Daoy (cell line): ENCODE data around the gene TIGD1. TPM values are rescaled to one million over a fixed set of nuclear protein-coding genes. Genes with fewer than 3 reads are reported as not detected.
A peak's percentile ranks its signal among the peaks of the same experiment; 100 is the strongest.

Experiments used
- DNase-seq: peaks from one replicate; pipeline ENCODE4 v3.0.0-alpha.2; 2015; ENCODE audit warnings: low read depth
- total RNA-seq: library from RNA; depleted of rRNA; stranded (reverse); fragments of >200 nt; shearing (Covaris generic); gene quantifications from 2 replicates; pipeline ENCODE4 v1.2.3, GENCODE V29; 2014; rRNA removed

Gene TIGD1
- 5.4 and 8.4 TPM in 2 replicates for total RNA-seq

DNA sequence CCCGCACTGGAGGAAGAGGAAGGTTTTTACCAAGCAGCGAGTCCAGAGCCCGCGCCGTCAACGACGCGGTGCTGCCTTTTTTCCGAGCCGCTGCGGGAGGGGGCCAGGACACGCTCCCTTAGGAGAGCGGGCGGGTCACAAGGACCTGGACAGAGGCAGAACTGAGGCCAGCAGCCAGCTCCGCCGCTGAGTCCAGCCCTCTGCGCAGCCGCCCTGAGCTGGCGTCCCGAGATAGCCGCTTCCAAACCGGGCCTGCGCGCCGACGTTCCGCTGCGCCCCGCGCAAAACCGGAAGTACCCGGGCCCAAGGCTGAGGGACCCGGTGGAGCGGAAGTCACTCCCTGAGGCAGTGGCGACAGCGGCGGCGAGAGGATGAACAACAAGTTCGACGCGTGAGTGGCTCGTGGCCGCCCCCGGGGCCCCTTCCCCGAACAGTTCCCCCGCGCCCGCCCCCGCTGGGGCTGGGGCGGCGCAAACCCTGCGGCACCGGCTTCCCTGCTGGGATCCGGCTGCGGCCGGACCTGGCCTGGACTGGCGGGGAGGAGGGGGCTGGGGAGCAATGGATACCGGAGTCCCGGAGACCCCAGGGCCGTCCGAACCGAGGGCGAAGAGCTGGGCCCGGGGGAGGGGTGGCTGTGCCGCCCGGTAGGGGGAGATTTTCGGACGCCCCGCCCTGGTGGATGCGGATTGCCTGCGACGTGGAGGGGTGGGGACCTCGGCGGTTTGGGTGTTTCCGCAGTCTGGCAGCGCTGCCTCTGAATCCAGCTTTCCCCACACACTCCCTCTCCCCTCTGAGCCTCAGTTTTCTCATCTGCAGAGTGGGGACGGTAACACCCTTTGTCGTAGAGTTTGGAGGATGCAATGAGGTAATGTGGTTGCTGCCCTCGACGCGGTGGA is at the start of gene TIGD1, which contains the start of gene EIF4E2:
Gene TIGD1, minus strand, starts transcription at position 204 of the 896 bp plus-strand sequence. CDS start 675 bp downstream, outside the sequence.
Gene EIF4E2, plus strand, starts transcription at position 336 of the 896 bp plus-strand sequence. Its CDS starts 36 bp downstream, at position 372.
- peak; percentile 94 for DNase-seq

DNA sequence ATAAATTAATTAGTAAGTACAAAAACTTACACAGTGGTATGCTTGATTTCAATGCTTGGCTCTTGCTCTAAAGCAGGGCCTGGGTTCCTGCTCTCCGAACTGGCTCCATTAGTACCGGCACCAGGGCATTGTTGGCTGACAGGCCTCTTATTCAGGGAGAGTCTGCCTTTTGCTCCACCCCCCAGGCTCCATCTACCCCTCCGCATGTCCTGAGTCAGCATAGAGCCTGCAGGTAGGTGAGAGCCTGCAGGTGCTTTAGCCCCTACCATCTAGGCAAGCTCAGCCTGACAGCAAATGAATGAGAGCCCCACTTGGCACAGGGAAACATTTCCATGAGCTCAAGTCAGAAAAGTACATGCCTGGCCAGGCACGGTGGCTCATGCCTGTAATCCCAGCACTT is 47.9 kb upstream of the TIGD1 start:
- no peak for DNase-seq

DNA sequence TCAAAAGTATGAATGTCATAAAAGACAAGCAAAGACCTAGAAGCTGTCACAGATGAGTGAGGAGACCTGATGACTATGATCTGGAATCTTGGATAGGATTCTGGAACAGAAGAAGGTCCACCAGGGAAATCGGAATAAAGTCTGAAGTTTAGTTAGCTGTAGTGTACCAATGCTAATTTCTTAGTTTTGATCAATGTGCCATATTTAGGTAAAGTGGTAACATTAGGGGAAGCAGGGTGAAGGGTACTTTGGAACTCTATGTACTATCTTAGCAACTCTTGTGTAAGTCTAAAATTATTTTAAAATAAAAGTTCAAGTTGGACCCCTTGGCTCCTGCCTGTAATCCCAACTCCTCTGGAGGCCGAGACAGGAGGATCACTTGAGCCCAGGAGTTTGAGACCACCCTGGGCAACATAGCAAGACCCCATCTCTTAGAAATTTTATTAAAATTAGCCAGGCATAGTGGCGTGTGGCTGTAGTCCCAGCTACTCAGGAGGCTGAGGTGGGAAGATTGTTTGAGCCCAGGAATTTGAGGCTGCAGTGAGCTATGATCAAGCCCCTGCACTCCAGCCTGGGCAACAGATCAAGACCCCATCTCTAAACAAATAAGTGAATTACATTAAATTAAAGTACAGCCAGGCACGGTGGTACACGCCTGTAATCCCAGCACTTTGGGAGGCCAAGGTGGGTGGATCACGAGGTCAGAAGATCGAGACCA is 47.2 kb upstream of the TIGD1 start:
- DNase-seq: no peak

DNA sequence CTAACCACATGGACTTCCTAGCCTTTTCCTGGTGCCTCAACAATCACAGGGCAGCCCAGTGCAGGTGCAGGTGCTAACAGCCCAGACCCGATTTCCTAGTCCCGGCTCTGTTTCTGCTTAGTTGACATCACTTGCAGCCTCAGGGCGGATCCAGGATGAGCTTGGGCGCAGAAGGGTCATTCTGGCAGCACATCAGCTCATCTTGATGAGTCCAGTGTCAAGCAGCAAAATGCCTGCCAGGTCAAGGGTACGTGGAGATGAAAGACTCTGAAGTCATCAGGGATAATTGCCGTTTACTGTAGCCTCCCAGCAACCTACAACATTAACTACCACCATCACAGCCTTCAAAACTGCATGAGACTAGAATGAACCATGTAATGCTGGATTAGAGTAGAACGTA is 43.6 kb upstream of the TIGD1 start:
- no peak for DNase-seq

DNA sequence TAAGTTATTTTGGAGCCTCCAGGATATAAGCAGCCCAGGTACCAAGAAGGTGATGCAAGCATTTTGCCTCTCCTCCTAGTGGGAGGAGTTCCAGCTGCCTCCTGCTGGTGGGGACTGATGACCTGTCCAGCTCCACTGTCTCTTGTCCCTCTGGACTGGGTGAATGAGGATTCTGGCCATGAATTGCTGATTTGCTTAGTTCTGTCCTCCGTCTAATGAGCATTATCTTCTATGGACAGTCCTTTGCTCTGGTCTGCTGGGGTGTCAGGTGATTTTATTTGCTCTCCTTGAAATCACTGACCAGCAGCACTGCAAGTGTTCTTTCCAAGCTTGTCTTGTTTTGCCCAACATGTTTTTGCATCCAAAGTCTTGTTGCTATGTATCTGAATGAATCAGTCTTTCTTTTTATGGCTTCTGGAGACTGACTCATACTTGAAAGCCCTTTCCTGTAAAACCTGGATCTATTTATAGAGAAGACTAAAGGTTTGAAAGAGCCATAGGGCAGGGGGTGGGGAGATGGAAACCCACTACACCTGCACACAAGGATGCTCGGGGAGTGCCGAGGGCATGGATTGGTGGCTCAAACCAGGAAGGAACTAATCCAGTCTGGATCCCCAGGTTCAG is 42.5 kb upstream of the TIGD1 start:
- DNase-seq: peak; percentile 54

DNA sequence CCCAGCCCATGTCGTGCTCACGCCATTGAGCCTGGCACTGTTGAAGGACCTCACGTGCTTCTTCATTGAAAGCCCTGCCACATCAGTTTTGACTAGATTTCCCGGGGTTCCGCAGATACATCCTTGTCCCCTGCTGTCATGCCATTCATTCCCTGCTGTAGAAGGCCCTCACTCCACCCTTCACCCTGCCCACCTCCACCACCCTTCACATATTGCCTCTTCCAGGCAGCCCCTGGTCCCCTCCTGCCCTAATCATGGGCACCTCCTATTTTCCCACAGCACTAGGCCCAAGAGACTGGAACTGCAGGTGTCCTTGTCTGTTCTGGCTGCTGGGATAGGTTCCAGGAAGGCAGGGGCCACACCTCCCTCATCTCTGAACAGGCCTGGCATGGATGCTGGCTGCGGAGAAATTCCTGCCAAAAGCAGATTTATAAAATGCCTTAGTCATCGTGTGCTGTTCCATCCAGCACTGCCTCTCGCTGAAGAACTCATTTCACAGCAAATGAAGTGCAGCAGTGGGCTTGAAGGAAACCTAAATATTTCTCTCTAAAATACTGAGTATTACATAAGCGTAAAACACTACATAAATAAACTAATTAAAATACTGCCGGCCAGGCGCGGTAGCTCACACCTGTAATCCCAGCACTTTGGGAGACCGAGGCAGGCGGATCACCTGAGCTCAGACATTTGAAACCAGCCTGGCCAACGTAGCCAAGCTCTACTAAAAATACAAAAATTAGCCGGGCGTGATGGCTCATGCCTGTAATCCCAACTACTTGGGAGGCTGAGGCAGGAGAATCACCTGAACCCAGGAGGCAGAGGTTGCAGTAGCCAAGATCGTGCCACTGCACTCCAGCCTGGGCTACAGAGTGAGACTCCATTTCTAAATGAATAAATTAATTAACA is 38.6 kb upstream of the TIGD1 start:
- DNase-seq: peak; percentile 71

DNA sequence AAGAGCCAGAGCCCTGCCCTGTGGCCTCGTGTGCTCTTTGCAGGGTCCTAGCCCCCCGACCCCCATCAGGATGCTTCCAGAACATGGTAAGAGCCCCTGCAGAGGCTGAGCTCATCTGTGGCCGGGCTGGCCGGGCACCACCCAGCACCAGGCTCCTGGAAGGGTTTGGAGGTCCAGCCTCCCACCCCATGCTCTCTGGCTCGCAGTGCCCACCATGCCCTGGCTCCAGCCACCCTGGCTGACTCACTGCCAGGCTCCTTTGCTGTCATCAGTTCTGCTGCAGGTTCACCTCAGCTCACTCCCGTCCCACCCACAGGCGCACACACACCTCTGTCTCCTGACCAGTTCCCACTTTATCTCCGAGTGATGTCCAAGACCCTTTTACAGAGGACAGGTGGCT is 37.7 kb upstream of the TIGD1 start:
- no peak for DNase-seq

DNA sequence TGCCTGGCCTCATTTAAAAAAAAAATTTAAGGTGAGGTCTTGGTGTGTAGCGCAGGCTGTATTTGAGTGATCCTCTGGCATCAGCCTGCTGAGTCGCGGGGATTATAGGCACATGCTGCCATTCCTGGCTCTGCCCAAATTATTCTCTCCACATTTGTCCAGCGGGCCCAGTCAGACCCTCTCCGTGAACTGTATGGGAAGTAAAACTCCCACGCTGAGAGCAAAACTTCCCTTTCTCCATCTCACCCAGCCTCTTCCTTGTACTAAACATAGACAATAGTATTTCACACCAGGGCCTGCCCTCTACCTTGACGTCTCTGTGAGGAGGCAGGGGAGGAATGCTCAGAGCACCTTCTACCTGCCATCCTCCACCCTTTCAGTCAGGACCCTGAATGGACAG is 37.2 kb upstream of the TIGD1 start:
- no peak for DNase-seq

DNA sequence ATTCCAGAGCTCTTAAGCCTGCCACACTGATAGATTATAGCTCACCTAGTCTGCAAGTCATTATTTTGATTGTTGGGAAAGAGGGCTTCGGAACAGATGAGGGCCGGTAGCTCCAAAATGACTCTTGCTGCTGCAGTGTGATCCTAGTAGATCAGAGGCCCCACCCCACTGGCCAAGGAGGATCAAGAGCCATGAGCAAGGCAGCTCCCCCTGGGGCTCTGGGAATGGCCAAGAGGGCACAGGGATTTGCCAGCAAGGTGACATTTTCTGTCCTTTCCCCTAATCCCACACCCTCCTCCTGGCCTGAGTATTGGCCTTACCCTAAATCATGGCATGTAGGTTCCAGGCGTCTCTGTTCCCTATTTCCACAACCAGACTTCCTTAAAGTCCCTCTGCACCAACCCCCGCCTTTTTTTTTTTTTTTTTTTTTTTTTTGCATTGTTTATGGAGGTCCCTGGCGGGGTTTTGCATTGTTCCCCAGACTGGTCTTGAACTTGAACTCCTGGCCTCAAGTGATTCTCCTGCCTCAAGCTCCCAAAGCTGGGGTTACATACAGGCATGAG is 36.7 kb upstream of the TIGD1 start:
- no peak for DNase-seq

DNA sequence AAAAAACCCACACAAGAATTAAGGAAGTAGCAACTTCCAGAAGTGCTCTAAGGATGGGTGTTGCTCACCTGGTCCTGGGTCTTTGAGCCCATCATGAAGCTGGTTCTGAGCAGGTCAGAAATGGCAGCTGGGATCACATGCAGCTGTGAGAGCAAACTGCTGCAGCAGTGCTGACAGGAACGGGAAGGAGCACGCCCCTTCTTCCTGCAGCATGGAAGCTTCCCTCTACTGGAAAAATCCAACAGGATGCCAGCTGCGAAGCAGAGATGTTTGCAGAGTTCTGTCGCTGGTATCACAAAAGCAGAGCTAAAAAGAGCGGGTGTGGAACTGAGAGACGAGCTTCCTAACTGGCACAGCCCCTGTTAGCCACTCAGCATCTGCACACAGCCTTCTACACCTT is 33.9 kb upstream of the TIGD1 start:
- DNase-seq: no peak

DNA sequence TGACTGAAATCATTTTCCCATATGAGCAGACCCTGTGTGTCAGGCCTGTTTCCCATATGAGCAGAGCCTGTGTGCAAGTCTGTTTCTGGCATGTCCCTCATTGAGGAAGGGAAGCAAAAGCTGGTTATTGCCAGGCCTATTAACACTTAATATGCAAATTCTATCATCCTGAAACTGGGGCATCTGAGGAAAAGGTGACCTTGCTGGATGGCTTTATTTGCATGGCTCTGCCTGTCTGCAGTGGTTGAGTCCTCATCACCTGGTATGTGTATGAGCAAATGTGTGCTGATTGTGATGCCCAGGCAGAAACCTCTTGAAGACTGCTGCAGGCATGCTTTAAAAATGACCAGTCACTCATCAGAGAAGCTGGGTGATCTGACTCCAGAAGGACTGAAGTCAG is 31.4 kb upstream of the TIGD1 start:
- no peak for DNase-seq

DNA sequence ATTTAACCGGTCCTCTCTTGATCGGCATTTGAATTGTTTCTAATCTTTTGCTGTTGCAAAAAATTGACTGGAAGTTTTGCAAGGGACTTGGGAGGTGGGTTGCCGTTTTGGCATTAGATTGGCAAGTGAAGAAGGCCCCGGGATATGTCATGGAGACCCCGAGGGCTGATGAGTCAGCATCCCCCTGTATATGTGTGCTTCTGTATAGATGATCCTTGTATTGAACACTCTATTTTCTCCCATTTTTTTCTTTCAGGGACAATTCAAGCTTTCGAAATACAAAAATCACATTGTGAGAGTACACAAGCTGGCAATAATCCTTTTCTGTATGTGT is 30.3 kb upstream of the TIGD1 start:
- DNase-seq: no peak

DNA sequence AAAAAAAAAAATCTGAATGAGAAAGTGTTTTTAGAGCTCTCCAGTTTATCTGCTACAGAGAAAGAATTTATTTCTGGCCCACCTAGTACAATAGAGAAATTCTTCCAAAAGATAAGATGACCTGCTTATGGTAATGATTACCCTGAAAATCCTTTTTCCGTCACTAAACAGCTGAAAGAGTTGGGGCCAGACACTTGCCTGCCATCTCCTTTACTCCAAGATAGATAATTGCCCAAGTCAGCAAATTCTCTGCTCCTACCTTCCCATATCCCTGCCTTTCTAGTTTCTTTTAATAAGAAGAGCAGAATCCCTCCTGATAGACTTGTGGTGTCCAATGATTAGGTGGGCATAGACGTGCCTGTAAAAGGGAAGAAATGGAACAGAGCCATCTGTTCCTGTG is 28.3 kb upstream of the TIGD1 start:
- DNase-seq: no peak

DNA sequence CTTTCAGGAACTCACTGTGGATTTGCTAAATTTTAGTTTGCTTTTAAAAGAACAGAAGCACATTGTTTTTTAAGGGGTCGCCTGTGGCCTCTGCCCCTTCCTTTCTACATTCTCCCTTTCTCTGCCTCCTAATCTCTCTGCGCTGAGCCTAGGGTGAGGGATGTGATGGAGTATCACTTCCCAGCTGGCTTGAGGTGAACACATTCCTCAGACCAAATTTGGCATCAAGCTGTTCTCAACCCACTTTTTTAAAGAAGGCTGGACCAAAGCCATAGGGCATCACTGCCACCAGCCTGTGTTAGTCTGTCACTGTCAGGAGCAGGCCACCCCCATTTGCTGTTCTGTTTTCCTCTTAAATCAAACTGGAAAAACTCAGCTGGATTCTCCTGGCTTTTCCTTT is 27.5 kb upstream of the TIGD1 start:
- DNase-seq: no peak

DNA sequence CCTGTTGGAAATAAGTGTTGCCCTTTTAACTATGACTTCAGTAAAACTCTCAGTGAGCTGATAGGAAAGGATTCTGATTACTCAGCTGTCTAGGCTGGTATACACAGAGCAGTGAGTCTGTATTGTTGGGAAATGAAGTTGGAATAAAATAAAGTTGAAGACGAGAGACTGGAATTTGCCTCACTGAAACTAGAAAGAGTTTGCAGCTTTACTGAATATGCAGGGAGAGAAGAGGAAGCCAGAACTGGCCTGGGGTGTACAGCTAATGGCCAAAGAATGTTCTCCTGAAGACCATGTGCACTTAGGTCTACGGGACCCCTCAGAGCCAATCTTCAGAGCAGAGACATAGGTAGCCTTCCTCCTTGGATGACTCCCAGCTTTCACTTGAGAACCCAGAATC is 26.6 kb upstream of the TIGD1 start:
- no peak for DNase-seq

DNA sequence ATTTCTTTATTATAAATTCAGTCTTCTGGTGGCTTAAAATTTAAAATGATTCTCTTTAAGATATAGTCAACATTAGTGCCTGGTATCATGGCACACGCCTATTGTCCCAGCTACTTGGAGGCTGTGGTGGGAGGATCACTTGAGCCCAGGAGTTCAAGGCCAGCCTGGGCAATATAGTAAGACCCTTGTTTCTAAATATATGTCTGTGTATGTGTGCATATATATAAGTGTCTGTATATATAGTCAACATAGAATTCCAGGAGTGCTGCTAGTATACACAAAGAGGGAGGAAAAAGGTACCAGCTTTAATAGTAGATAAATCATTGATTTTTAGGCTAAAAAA is 25.0 kb upstream of the TIGD1 start:
- DNase-seq: no peak

DNA sequence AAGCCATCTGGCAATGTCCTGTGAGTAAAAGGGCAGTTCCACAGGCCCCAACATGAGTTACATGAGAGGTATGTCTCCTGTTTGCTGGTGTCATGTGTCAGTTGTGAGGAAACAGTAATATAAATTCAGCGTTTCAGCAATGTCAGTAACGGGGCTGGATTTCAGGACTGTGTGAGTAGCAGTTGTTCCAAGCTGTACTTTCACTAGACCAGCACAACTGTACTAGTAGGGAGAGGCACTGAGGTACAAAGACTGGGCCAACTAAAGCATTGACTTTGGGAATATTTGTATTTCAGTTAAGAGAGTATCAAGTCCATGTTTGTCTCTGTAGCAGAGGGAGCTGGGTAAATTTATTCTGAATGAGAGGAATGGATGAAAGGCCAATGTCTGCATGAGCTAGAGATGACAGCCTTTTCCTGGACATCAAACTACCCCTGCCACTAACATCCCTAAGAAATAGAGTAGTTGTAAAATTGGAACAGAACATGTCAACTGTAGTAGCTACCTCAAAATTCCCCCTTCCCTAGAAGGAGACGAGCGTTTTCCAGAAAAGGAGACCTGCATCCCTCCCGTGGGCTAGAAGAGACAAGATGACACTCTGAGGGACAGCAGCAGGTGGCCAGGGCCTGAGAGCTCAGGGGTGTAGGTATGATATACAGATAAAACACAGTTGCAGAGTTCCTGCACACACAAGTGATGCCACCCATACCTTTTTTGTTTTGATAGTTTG is 24.5 kb upstream of the TIGD1 start:
- no peak for DNase-seq

DNA sequence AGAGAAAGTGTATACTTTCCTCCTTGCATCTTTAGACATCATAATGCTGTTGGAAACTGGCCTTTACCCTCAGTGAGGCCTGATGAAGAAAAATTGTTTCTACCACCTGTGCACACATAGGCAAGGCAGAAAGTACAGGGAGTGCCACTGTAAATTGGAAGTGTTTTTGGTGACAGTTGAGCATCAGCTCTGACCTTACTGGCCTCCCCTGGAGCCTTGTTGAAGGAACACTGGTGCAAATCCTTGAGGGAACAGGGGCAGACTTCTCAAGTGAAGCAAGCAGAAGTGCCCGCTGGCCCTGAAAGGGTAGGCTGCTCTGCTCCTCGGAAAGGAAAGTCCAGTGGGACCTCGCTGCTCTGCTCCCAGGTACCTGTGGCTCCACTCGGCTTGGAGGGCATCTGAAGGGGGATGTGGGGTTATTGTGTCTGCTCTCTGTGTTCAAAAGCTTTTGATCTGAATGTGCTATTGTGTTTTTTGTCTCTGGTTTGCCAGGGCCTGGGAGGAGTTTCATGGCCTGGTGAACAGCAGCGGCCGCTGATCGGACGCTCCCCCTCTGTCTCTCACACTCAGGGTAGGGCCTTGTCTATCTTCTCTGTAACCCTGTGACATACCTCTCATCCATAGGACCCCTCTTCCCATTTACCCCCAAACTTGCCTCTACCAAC is 23.5 kb upstream of the TIGD1 start:
- no peak for DNase-seq

DNA sequence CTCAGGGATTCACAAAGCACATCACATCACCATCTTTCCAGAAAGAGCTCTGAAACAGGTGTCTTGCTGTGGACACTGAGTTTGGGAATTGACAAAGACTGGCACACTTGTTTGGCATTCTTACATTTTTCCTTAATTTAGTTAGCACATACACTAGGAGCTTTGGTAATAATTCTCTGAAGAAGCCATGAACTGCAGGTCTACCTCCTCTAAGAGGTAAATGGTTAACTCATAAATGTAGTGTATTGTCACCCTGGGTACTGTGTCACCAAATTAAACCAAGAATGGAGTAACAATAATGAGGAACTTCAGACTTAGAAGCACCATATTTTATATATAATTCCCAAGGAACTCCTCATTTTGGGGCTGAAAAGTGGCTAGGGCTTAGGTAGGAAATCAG is 22.7 kb upstream of the TIGD1 start:
- DNase-seq: no peak

DNA sequence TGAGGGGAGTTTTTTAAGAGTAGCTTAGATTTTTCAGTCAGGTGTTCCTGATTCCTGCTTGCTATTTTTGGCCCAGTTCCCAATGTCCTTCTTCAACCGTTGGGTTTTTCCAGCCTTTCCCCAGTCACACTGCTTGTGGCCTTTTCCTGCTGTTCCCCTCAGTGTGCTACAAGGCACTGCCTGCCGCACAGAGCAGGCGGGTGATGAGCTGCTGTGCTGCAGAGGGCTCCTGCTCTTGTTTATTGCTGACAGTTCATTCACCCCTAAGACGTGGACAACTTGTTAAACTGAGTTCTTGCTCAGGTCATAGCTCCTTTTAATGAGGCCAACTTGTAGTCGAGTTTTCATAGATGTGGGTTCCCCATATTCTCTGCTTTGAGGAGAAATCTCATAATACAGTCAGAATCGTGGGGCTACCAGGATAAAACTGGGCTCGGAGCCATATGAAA is 20.7 kb upstream of the TIGD1 start:
- DNase-seq: peak; percentile 48
